Fibroblast of lung (primary cell): ENCODE data around the gene ZBTB45. TPM values are rescaled to one million over a fixed set of nuclear protein-coding genes. Genes with fewer than 3 reads are reported as not detected.

Experiments used
- DNase-seq, 2 donors: peaks; one replicate each; pipeline versions ENCODE4 v3.0.0 to v3.0.0-alpha.2; 2010; ENCODE audit warnings: low read depth in 2 of 2
- H2AFZ ChIP-seq: 2 replicates; pipeline ENCODE4 v1.5.1; 2012; ENCODE audit warnings: low read length, control low read depth, inconsistent platforms
- H3K27ac ChIP-seq: 2 replicates; pipeline ENCODE4 v1.5.1; 2011; ENCODE audit warnings: low read length, control low read depth; ENCODE audit not compliant: insufficient read depth
- H3K27me3 ChIP-seq: 2 replicates; pipeline ENCODE4 v1.5.1; 2011; ENCODE audit warnings: mild to moderate bottlenecking, low read length; ENCODE audit not compliant: control insufficient read depth, insufficient read depth
- H3K36me3 ChIP-seq: 2 replicates; pipeline ENCODE4 v1.5.1; 2011; ENCODE audit warnings: low read length; ENCODE audit not compliant: control insufficient read depth, insufficient read depth
- H3K4me1 ChIP-seq: 2 replicates; pipeline ENCODE4 v1.5.1; 2011; ENCODE audit warnings: low read length; ENCODE audit not compliant: control insufficient read depth, insufficient read depth; ENCODE audit errors: extremely low read depth
- H3K4me2 ChIP-seq: 2 replicates; pipeline ENCODE4 v1.5.1; 2011; ENCODE audit warnings: low read length, control low read depth; ENCODE audit not compliant: insufficient read depth; ENCODE audit errors: extremely low read depth
- H3K4me3 ChIP-seq, 4 experiments: fragments of 200-600 bp in 1 of 4; sonication (generic) in 1 of 4; replicated peaks in 1 of 4; 2 replicates each; pipeline ENCODE4 v1.5.1; 2011 to 2016; ENCODE audit warnings: low read length in 4 of 4, low read depth in 3 of 4, mild to moderate bottlenecking in 3 of 4, control low read depth in 2 of 4, inconsistent platforms in 1 of 4, mixed read lengths in 1 of 4; ENCODE audit not compliant: insufficient read depth in 1 of 4; ENCODE audit errors: control extremely low read depth in 1 of 4
- H3K79me2 ChIP-seq: 2 replicates; pipeline ENCODE4 v1.5.1; 2012; ENCODE audit warnings: mild to moderate bottlenecking, low read length, inconsistent platforms; ENCODE audit not compliant: control insufficient read depth, insufficient read depth
- H3K9ac ChIP-seq: 2 replicates; pipeline ENCODE4 v1.5.1; 2011; ENCODE audit warnings: mild to moderate bottlenecking, low read length, control low read depth; ENCODE audit not compliant: insufficient read depth
- H3K9me3 ChIP-seq: 2 replicates; pipeline ENCODE4 v1.5.1; 2012; ENCODE audit warnings: low read depth, low read length; ENCODE audit not compliant: control insufficient read depth, insufficient read depth
- H4K20me1 ChIP-seq: 2 replicates; pipeline ENCODE4 v1.5.1; 2011; ENCODE audit warnings: low read length; ENCODE audit not compliant: control insufficient read depth, insufficient read depth; ENCODE audit errors: extremely low read depth
- CTCF ChIP-seq, 2 donors: IDR thresholded peaks in 1 of 2; conservative IDR thresholded peaks in 1 of 2; 1 replicate in 1 of 2; 2 replicates in 1 of 2; pipeline ENCODE4 v1.5.1; 2011 to 2012; ENCODE audit warnings: low read length in 2 of 2, control low read depth in 1 of 2, inconsistent platforms in 1 of 2, low read depth in 1 of 2, mild to moderate bottlenecking in 1 of 2
- EZH2 ChIP-seq: IDR thresholded peaks from 2 replicates; pipeline ENCODE4 v1.5.1; 2012; ENCODE audit warnings: low read length, control low read depth, mild to moderate bottlenecking; ENCODE audit errors: missing control alignments
- polyA plus RNA-seq, 2 donors: library from polyadenylated mRNA; depleted of rRNA in 1 of 2; stranded (reverse) in 1 of 2; unstranded in 1 of 2; fragments of >200 nt; gene quantifications; 2 replicates each; pipeline ENCODE4 v1.2.1, GENCODE V29; 2011 to 2012; ENCODE audit warnings: missing spikeins in 1 of 2
- total RNA-seq: library from RNA; depleted of rRNA; stranded (reverse); fragments of >200 nt; gene quantifications from 2 replicates; pipeline ENCODE4 v1.2.1, GENCODE V29; 2014

Gene ZBTB45
- total and polyA plus RNA-seq, 2 donors (not counting 1 experiment from before 2014, with no cell fraction given) = 3.1 to 5.9 TPM

- H3K27ac ChIP-seq = no peak overlapping the region
- peaks cover 4% of the 10 kb centered on the region for H3K36me3 ChIP-seq
- H4K20me1 ChIP-seq = no peaks in the 10 kb centered on the region
- H3K4me3 ChIP-seq = no peak overlapping the region
- peaks cover 12% of the 10 kb centered on the region for H3K4me1 ChIP-seq
- no peak overlapping the region for H2AFZ ChIP-seq
- H3K79me2 ChIP-seq = no peaks in the 10 kb centered on the region
- DNase-seq = no peak
- H3K4me2 ChIP-seq = no peak overlapping the region
- TF ChIP-seq CTCF (conservative IDR thresholded peaks at IDR 0.05 in 1 of 2, IDR thresholded peaks at IDR 0.05 in 1 of 2; ENCODE audit: low read depth in 1 of 2, low read length in 2 of 2) (no peak), EZH2 (no peak)
- no peaks in the 10 kb centered on the region for H3K27me3 ChIP-seq
- H3K9me3 ChIP-seq = no peaks in the 10 kb centered on the region
- no peak overlapping the region for H3K9ac ChIP-seq
Measured at GRCh38 chr19:58479736-58480480, 39.7 kb downstream of the ZBTB45 start.

GRCh38 chr19:58479303-58479702 lies 40.3 kb downstream of the ZBTB45 start:
- Histone ChIP-seq H3K27me3 (no peaks in the 10 kb centered on the region), H3K9me3 (no peaks in the 10 kb centered on the region), H3K9ac (no peak overlapping the region), H3K4me2 (no peak overlapping the region), H3K36me3 (peaks cover 4% of the 10 kb centered on the region), H3K4me3 (no peak overlapping the region), H3K27ac (no peak overlapping the region), H3K4me1 (peaks cover 17% of the 10 kb centered on the region), H2AFZ (no peak overlapping the region), H3K79me2 (no peaks in the 10 kb centered on the region), H4K20me1 (no peaks in the 10 kb centered on the region)
- TF ChIP-seq CTCF (conservative IDR thresholded peaks at IDR 0.05 in 1 of 2, IDR thresholded peaks at IDR 0.05 in 1 of 2; ENCODE audit: low read depth in 1 of 2, low read length in 2 of 2) (no peak), EZH2 (no peak)
- no peak for DNase-seq

GRCh38 chr19:58477871-58478270 lies 41.7 kb downstream of the ZBTB45 start:
- Histone ChIP-seq H4K20me1 (no peaks in the 10 kb centered on the region), H3K4me3 (no peak overlapping the region), H3K79me2 (no peaks in the 10 kb centered on the region), H2AFZ (no peak overlapping the region), H3K36me3 (peaks cover 6% of the 10 kb centered on the region), H3K9ac (no peak overlapping the region), H3K4me2 (no peak overlapping the region), H3K9me3 (no peaks in the 10 kb centered on the region), H3K4me1 (peaks cover 18% of the 10 kb centered on the region), H3K27ac (no peak overlapping the region), H3K27me3 (no peaks in the 10 kb centered on the region)
- DNase-seq = no peak
- TF ChIP-seq CTCF (conservative IDR thresholded peaks at IDR 0.05 in 1 of 2, IDR thresholded peaks at IDR 0.05 in 1 of 2; ENCODE audit: low read depth in 1 of 2, low read length in 2 of 2) (no peak), EZH2 (no peak)
